WTC11 (cell line): ENCODE results near the gene TMEM225B.

Source experiments
- FOXJ3 ChIP-seq: sonication (generic); formaldehyde crosslinking; IDR thresholded peaks from 2 replicates; pipeline ENCODE4 v1.9.0; 2021; ENCODE audit warnings: missing genetic modification reagents, mild to moderate bottlenecking, borderline replicate concordance
- NFYB ChIP-seq: sonication (generic); formaldehyde crosslinking; conservative IDR thresholded peaks from 2 replicates; pipeline ENCODE4 v1.8.0; 2022; ENCODE audit warnings: low read depth, missing genetic modification reagents
- SP1 ChIP-seq: sonication (generic); formaldehyde crosslinking; conservative IDR thresholded peaks from 2 replicates; pipeline ENCODE4 v1.8.1; 2022; ENCODE audit warnings: missing genetic modification reagents
- TF ChIP-seq, protein P1 (sequence below): sonication (generic); formaldehyde crosslinking; IDR thresholded peaks from 2 replicates; pipeline ENCODE4 v1.8.0; 2022; ENCODE audit warnings: mild to moderate bottlenecking, missing genetic modification reagents
- TF ChIP-seq, protein P2 (sequence below): sonication (generic); formaldehyde crosslinking; IDR thresholded peaks from 2 replicates; pipeline ENCODE4 v1.8.1; 2023; ENCODE audit warnings: mild to moderate bottlenecking, missing genetic modification reagents, moderate library complexity
- TF ChIP-seq, protein P3 (sequence below): fragments of 200-600 bp; IDR thresholded peaks from 2 replicates; pipeline ENCODE4 v1.8.0; 2022; ENCODE audit warnings: antibody characterized with exemption

DNA sequence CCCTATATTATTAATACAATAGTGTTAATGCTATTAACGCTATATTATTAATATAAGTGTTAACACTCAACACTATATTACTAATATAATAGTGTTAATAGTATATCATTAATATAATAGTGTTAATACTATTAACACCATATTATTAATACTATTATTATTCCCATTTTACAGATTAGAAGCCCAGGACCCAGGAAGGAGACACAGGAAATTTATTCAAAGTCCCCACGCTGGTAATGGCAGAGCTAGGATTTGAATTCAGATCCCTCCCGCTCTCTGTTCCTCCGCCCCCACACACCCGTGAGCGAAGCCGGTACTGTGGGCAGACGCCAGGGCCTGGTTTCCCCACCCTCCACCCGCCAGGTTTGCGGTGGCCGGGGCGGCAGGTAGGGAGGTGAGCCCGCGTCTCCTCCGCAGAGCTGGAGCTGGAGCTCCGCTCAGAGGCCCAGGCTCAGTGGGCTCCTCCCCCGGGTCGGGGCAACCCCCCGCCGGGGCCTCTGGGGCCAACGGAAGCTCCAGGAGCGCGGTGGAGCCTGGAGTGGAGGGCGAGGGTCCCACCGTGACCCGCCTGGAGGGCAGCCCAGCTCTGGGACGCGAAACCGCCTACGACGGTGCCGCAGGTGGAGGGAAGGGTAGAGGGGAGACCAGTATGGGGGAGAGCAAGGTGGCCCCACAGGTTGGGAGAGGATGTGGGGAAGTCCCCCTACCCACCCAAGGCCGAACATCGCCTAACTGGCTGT is at the start of gene TMEM225B:
- TF ChIP-seq FOXJ3 = no peak
- TF ChIP-seq, protein P1, sequence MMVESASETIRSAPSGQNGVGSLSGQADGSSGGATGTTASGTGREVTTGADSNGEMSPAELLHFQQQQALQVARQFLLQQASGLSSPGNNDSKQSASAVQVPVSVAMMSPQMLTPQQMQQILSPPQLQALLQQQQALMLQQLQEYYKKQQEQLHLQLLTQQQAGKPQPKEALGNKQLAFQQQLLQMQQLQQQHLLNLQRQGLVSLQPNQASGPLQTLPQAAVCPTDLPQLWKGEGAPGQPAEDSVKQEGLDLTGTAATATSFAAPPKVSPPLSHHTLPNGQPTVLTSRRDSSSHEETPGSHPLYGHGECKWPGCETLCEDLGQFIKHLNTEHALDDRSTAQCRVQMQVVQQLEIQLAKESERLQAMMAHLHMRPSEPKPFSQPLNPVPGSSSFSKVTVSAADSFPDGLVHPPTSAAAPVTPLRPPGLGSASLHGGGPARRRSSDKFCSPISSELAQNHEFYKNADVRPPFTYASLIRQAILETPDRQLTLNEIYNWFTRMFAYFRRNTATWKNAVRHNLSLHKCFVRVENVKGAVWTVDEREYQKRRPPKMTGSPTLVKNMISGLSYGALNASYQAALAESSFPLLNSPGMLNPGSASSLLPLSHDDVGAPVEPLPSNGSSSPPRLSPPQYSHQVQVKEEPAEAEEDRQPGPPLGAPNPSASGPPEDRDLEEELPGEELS (CRISPR knock-in tag) = no peak
- no peak for TF ChIP-seq SP1 (CRISPR knock-in tag)
- TF ChIP-seq, protein P2, sequence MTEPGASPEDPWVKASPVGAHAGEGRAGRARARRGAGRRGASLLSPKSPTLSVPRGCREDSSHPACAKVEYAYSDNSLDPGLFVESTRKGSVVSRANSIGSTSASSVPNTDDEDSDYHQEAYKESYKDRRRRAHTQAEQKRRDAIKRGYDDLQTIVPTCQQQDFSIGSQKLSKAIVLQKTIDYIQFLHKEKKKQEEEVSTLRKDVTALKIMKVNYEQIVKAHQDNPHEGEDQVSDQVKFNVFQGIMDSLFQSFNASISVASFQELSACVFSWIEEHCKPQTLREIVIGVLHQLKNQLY (CRISPR knock-in tag) = no peak
- no peak for TF ChIP-seq NFYB (CRISPR knock-in tag)
- TF ChIP-seq, protein P3, sequence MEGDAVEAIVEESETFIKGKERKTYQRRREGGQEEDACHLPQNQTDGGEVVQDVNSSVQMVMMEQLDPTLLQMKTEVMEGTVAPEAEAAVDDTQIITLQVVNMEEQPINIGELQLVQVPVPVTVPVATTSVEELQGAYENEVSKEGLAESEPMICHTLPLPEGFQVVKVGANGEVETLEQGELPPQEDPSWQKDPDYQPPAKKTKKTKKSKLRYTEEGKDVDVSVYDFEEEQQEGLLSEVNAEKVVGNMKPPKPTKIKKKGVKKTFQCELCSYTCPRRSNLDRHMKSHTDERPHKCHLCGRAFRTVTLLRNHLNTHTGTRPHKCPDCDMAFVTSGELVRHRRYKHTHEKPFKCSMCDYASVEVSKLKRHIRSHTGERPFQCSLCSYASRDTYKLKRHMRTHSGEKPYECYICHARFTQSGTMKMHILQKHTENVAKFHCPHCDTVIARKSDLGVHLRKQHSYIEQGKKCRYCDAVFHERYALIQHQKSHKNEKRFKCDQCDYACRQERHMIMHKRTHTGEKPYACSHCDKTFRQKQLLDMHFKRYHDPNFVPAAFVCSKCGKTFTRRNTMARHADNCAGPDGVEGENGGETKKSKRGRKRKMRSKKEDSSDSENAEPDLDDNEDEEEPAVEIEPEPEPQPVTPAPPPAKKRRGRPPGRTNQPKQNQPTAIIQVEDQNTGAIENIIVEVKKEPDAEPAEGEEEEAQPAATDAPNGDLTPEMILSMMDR = no peak
